ENCODE data around the gene NDOR1. TPM values are rescaled to one million over a fixed set of nuclear protein-coding genes. Genes with fewer than 3 reads are reported as not detected.
A peak's percentile ranks its signal among the peaks of the same experiment; 100 is the strongest.

NDOR1 gene
- total RNA-seq, 4 donors from 2014 or later, result 5.3 to 11.2 (median 7.7) TPM

- Histone ChIP-seq H3K4me3 (peak within 1 kb of the TSS; percentile 78 to 100 (median 88)), H3K27me3 (no peaks in the 10 kb centered on the region), H3K4me1 (peaks cover 41 to 74% (median 43%) of the 10 kb centered on the region in 3 donors), H3K9me3 (no peaks in the 10 kb centered on the region), H3K36me3 (peaks cover 25 to 79% (median 32%) of the 10 kb centered on the region in 3 donors), H3K27ac (peak within 1 kb of the TSS; percentile 85 to 99 (median 98))
- 0% methylated on average over 25 of the region's 98 CpGs; no CpG with 5 or more reads in 1 of the 2 donors for WGBS, 2 donors
- intact Hi-C loops (cut with DNase I), result loop anchor here (10.0 kb wide), 1 partner anchor 46 kb away; the partner anchor contains the start of gene SLC34A3
- DNase-seq, result peak; percentile 62
- TF ChIP-seq CTCF (IDR thresholded peaks at IDR 0.05), result peak in 4 of 6 experiments; percentile 16 to 73 (median 36)
- TF ChIP-seq POLR2A (IDR thresholded peaks at IDR 0.05), result peak in 3 of 4 donors; percentile 89 to 93 (median 92)
Observed at GRCh38 chr9:137188490-137189296, 16.8 kb upstream of the NDOR1 start, which contains the start of the genes ANAPC2 and SSNA1. Gene ANAPC2, minus strand, starts transcription at chr9:137188560. Its CDS starts 28 bp downstream, at chr9:137188532. Gene SSNA1, plus strand, starts transcription at chr9:137188676. Its CDS starts 51 bp downstream, at chr9:137188727.

GRCh38 chr9:137189297-137190295 is 15.9 kb upstream of the NDOR1 start:
- H3K4me1 ChIP-seq, result peaks cover 49 to 82% (median 50%) of the 10 kb centered on the region in 3 donors
- peaks cover 22 to 70% (median 27%) of the 10 kb centered on the region in 3 donors for H3K36me3 ChIP-seq
- H3K27me3 ChIP-seq, result no peaks in the 10 kb centered on the region
- whole genome bisulfite sequencing, 2 donors, result 3 to 14% methylated on average over 3 to 7 of the region's 23 CpGs
- intact Hi-C loops (cut with DNase I), result loop anchor here (10.0 kb wide), 1 partner anchor 45 kb away; the partner anchor contains the start of gene SLC34A3
- H3K27ac ChIP-seq, result peak overlapping the region; percentile 85 to 99 (median 98)
- peak overlapping the region; percentile 78 to 100 (median 88) for H3K4me3 ChIP-seq
- DNase-seq, result no peak
- H3K9me3 ChIP-seq, result no peaks in the 10 kb centered on the region
- TF ChIP-seq POLR2A (IDR thresholded peaks at IDR 0.05) (no peak), CTCF (IDR thresholded peaks at IDR 0.05) (no peak)

GRCh38 chr9:137190315-137190856 is 15.1 kb upstream of the NDOR1 start:
- no peaks in the 10 kb centered on the region for H3K9me3 ChIP-seq
- intact Hi-C loops (cut with DNase I), result no loop called here
- WGBS, 2 donors, result 44 to 64% methylated on average over 2 to 3 of the region's 9 CpGs
- no peak for DNase-seq
- no peaks in the 10 kb centered on the region for H3K27me3 ChIP-seq
- peak overlapping the region; percentile 85 to 99 (median 98) for H3K27ac ChIP-seq
- peak in 1 of 6 experiments; percentile 32 for TF ChIP-seq CTCF (IDR thresholded peaks at IDR 0.05)
- no peak for TF ChIP-seq POLR2A (IDR thresholded peaks at IDR 0.05)
- H3K36me3 ChIP-seq, result peaks cover 18 to 62% (median 20%) of the 10 kb centered on the region in 3 donors
- peak overlapping the region in 3 of 4 donors; percentile 78 to 100 (median 90) for H3K4me3 ChIP-seq
- peaks cover 56 to 82% (median 58%) of the 10 kb centered on the region in 3 donors for H3K4me1 ChIP-seq

- Histone ChIP-seq H3K9me3 (no peaks in the 10 kb centered on the region), H3K27ac (peak overlapping the region in 3 of 4 donors; percentile 85 to 99 (median 98)), H3K4me1 (peaks cover 57 to 82% (median 61%) of the 10 kb centered on the region in 3 donors), H3K27me3 (no peaks in the 10 kb centered on the region), H3K36me3 (peaks cover 13 to 54% (median 18%) of the 10 kb centered on the region in 3 donors), H3K4me3 (no peak overlapping the region)
- TF ChIP-seq POLR2A (IDR thresholded peaks at IDR 0.05) (no peak), CTCF (IDR thresholded peaks at IDR 0.05) (no peak)
- DNase-seq, result no peak
- intact Hi-C loops (cut with DNase I), result no loop called here
- WGBS, 2 donors, result 100% methylated on average over 1 of the region's 3 CpGs
Observed at GRCh38 chr9:137191245-137191644, 14.3 kb upstream of the NDOR1 start.
